ENCODE measurements around the gene ANO4. TPM values are rescaled to one million over a fixed set of nuclear protein-coding genes. Genes with fewer than 3 reads are reported as not detected.
"Not testable (repeated sequence)": the region's sequence is repeated elsewhere in the genome, so short reads cannot be mapped to it uniquely, and the experiment has no call there.

ANO4 gene
- total RNA-seq, 1 donor from 2014 or later: 0.35 TPM

GRCh38 chr12:100867639-100868393, 73.2 kb downstream of the ANO4 start:
- DNase-seq (ENCODE audit: low spot score): no peak

GRCh38 chr12:100868487-100868886, 73.9 kb downstream of the ANO4 start:
- DNase-seq (ENCODE audit: low spot score) (no peak), ATAC-seq (no peak)

More at GRCh38 chr12:100867639-100868393, 73.2 kb downstream of the ANO4 start:
- no peak for ATAC-seq

- ATAC-seq: no peak
- no peak for DNase-seq (ENCODE audit: low spot score)
These were observed 76.7 kb downstream of the ANO4 start for GRCh38 chr12:100871195-100871734.

- ATAC-seq (no peak), DNase-seq (ENCODE audit: low spot score) (no peak)
These were observed 80.6 kb downstream of the ANO4 start for GRCh38 chr12:100875156-100875555.

DNA sequence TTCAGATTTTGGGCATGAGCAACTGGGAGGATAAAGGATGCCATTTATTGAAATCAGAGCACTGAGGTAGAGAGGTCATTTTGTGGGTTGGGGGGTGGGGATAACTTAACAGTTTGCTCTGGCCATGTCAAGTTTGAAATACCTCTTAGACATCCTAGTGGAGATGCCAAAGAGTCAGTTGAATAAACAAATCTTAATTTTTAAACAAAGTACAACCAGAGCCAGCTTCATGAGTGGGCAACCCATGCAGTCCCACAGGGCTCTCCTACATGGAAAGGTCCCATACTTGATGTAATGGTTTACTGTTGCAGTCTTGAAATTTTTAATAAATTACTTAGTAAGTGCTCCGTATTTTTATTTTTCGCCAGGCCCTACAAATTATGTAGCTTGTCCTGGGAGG, 81.2 kb downstream of the ANO4 start:
- ATAC-seq: no peak
- DNase-seq (ENCODE audit: low spot score): no peak

GRCh38 chr12:100877776-100878175, 83.2 kb downstream of the ANO4 start:
- DNase-seq (ENCODE audit: low spot score): no peak
- no peak for ATAC-seq

DNA sequence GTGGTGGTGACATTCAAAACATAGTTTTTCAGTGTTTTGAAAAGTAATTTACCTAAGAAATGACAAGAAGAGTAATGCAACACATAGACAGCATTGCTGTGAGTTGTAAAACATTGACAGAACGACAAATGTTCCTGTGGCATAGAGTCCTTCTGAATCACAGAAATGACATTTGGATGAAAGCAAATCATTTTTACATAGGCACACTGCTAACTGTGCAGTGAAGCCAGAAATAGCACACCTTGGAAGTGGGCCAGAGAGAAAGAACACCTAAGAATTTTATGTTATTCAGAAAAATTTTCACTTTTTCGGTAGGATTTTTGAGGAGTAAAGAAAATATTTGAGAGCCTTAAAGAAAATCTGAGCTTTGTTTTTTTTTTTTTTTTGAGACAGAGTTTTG, 100.6 kb downstream of the ANO4 start:
- no peak for ATAC-seq

DNA sequence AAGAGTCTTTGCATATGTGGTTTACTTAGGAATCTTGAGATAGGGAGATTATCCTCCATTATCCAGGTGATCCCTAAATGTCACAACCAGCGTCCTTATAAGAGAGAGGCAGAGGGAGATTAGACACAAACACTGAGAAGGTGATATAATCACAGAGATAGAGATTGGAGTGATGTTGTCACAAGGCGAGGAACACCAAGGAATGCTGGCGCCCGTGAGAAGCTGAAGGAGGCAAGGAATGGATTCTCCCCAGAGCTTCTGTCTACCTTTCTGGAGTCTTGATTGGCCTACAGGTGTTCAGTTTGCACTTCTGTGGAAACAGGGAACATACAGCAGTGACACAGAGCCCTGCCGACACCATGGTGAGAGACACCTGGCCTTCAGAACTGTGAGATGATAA, 101.6 kb downstream of the ANO4 start:
- no peak for ATAC-seq

More for the DNA sequence above, 100.6 kb downstream of the ANO4 start:
- DNase-seq (ENCODE audit: low spot score): no peak

GRCh38 chr12:100897240-100897639, 102.7 kb downstream of the ANO4 start:
- DNase-seq (ENCODE audit: low spot score): no peak
- ATAC-seq: no peak

More for the DNA sequence above, 101.6 kb downstream of the ANO4 start:
- no peak for DNase-seq (ENCODE audit: low spot score)

GRCh38 chr12:100899301-100899700, 104.7 kb downstream of the ANO4 start:
- ATAC-seq (no peak), DNase-seq (ENCODE audit: low spot score) (no peak)

DNA sequence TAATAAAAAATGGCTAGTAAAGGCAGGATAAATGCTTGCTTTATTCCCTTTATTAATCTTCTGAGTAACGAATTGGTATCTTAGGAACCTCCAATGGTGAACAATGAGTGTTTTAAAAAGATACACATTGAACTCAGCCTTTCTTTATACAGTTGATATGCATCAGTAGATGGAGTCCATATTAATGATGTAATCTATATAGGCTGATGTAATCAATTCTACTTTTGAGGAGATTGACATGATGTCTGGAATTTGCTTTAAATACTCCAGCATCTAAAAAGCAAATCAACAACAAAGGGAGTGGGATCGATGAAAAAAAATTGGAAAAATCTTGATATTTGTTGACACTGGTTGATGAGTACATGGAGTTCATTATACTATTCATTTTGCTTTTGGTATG, 106.2 kb downstream of the ANO4 start:
- DNase-seq (ENCODE audit: low spot score): no peak
- ATAC-seq: no peak

DNA sequence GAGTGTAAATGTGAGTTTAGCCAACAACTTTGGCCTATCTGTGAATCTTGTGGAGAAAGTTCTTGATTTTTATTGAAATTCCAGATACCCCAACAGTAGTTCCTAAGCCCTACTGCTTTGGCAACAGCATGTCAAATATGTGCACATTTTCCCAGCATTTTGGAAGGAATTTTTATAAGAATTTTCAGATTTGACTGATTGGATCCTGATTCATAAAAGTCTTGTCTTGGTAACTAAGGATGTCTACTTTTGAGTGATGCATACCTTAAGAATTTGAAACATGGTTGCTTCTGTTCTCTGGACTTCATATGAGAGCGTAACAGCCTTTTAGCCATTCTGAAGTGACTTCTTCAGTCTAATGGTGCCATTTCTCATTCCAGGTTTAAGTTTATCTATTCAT, 106.7 kb downstream of the ANO4 start:
- DNase-seq (ENCODE audit: low spot score) (no peak), ATAC-seq (no peak)

DNA sequence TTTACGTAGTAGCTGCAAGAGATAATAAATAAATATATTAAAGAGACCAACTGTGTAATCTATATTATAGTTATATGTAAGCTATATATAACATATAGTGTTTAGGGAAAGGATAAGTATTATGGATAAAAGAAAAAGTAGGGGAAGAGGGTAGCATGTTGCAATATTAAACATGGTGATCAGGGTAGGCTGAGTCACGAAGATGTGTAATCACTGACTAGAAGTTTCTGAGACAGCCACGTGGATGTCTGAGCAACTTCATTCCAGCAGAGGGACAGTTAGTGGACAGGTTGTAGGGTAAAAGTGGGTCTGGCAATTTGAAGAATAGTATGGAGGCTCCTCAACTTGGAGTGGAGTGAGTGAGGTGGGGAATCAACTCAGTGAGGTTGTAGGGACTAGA, 109.7 kb downstream of the ANO4 start:
- no peak for ATAC-seq
- DNase-seq (ENCODE audit: low spot score): no peak

DNA sequence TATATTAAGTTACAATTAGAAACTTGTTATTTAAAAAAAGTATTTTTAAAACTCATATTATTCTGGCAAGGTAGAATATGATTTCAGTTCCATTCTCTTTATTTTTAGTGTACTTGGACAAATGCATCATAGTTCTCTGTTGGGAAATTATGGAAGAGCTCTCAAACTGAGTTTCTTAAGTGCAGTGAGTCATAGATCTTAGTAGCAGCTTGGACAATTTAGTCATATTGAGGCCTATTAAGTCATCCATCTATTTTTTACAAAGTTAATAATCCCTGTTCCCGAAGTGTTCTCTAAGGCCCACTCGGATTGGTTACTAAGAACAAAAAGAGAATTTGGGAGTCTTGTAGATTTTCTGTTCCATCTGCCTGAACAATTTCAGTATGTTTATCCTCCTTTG, 113.9 kb downstream of the ANO4 start:
- no peak for DNase-seq (ENCODE audit: low spot score)
- ATAC-seq: no peak

GRCh38 chr12:100913872-100914592, 119.5 kb downstream of the ANO4 start:
- ATAC-seq: no peak
- DNase-seq (ENCODE audit: low spot score): no peak

GRCh38 chr12:100919116-100919515, 124.5 kb downstream of the ANO4 start:
- ATAC-seq (no peak), DNase-seq (ENCODE audit: low spot score) (no peak)

DNA sequence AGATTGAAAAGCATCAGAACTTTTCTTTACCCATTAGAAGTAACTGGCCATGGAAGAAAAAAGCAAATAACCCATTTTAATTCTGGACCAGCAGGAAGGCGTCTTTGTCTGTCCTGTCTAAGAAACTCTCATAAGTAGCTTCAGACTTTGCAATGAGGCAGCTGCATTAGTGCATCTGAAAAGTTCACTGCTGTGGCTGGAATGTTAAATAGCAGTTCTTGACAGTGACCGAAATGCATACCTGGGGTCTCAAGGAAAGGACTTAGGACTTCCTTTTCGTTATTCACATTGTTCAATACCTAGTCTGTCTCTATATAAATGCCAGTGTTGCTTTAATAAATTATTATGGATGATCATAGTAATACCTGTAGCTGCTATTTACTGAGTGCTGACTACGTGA, 125.9 kb downstream of the ANO4 start:
- DNase-seq (ENCODE audit: low spot score) (no peak), ATAC-seq (no peak)

- DNase-seq (ENCODE audit: low spot score) (no peak), ATAC-seq (peak; percentile 61)
These were observed 132.2 kb downstream of the ANO4 start for GRCh38 chr12:100926669-100927248.

- no peak for ATAC-seq
These were observed 133.2 kb downstream of the ANO4 start for GRCh38 chr12:100927826-100928225.

DNA sequence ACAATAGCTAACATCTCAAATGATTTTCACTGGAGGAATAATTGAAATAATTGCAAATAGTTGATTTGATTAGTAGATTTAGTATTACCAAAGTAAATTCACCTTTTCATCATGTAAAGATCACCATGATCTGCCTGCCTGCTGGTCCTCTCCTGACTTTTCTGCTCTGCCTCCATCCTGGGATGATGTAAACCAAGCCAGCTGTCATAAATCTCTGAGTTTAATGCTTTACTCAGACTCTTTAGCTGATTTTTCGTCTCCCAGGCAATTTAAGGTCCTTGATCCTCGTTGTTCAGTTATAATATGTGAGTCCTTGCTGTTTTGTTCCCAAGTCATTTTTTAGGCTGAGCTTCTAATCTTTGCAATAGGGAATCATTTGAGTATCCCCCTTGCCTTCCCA, 138.0 kb downstream of the ANO4 start:
- DNase-seq (ENCODE audit: low spot score) (no peak), ATAC-seq (no peak)

More at GRCh38 chr12:100927826-100928225, 133.2 kb downstream of the ANO4 start:
- DNase-seq (ENCODE audit: low spot score): no peak

- ATAC-seq; DNase-seq (ENCODE audit: low spot score): not testable (repeated sequence)
These were observed 139.0 kb downstream of the ANO4 start for GRCh38 chr12:100933531-100933930.

DNA sequence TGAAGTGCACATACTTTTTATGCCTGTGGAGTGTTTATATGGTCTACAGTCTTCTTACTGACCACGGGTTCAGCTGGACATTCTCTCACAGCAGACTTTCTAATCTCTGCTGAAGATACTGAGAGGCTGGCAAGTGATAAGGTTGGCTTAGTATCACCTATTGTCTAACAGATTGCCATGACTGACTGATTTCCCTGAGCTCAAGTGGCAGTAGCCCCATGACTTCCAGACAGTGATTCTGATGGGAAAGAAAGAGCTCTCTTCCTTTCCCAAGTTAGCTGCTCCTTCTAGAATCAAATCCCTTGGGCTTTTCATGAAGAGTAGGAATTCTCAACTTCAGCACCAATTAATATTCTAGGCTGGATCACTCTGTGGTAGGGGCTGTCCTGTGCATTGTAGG, 141.4 kb downstream of the ANO4 start:
- DNase-seq (ENCODE audit: low spot score) (no peak), ATAC-seq (no peak)

Measured in left lobe of liver (tissue), 2 donors.